Activated CD8-positive, alpha-beta T cell treated with anti-CD3 and anti-CD28 coated beads for 36 hours (primary cell): ENCODE results near the gene HOXB13. TPM values are rescaled to one million over a fixed set of nuclear protein-coding genes. Genes with fewer than 3 reads are reported as not detected.

Experiments used
- ATAC-seq: fragments of 200-7000 bp; cut with Tn5 transposase; one replicate; pipeline ENCODE4 v1.10.0; 2021; ENCODE audit warnings: mild to moderate bottlenecking, moderate library complexity
- CTCF ChIA-PET: fragments of 350-600 bp; sonication (Branson Sonifier 250); formaldehyde crosslinking; loops from one replicate; lab custom pipeline; 2021; ENCODE audit warnings: antibody characterized with exemption; lab: Charles Lee
- POLR2A ChIA-PET: fragments of 350-600 bp; sonication (Branson Sonifier 250); formaldehyde crosslinking; loops from one replicate; lab custom pipeline; 2021; ENCODE audit warnings: antibody characterized with exemption; lab: Charles Lee
- DNase-seq: peaks from one replicate; pipeline ENCODE4 v3.0.0-alpha.2; 2020
- H3K27ac Mint-ChIP-seq: one replicate; pipeline ENCODE4 v1.8.0; 2021; ENCODE audit warnings: mild to moderate bottlenecking, mixed read lengths
- H3K27me3 Mint-ChIP-seq: one replicate; pipeline ENCODE4 v1.8.0; 2021; ENCODE audit warnings: mixed read lengths
- H3K36me3 Mint-ChIP-seq: one replicate; pipeline ENCODE4 v1.8.0; 2021; ENCODE audit warnings: low read depth, mixed read lengths
- H3K4me1 Mint-ChIP-seq: one replicate; pipeline ENCODE4 v1.8.0; 2021; ENCODE audit warnings: low read depth, mixed read lengths
- H3K4me3 Mint-ChIP-seq: one replicate; pipeline ENCODE4 v1.8.0; 2021; ENCODE audit warnings: mild to moderate bottlenecking, moderate library complexity, mixed read lengths
- H3K9me3 Mint-ChIP-seq: one replicate; pipeline ENCODE4 v1.8.0; 2021; ENCODE audit warnings: mixed read lengths
- CTCF ChIP-seq: fragments of 200-600 bp; IDR thresholded peaks from one replicate; pipeline ENCODE4 v1.8.0; 2022; ENCODE audit warnings: antibody characterized with exemption, mild to moderate bottlenecking
- intact Hi-C: fragments of 100-400 bp; cut with micrococcal nuclease; formaldehyde crosslinking; loops from one replicate; pipeline ENCODE4 v1.10.0; 2022
- total RNA-seq, 2 experiments: library from RNA; stranded (reverse); gene quantifications; one replicate each; pipeline ENCODE4 v1.2.3, GENCODE V29; 2021

Gene HOXB13
- total RNA-seq, 2 experiments from 2014 or later: not detected

GRCh38 chr17:48749621-48750553, 21.3 kb upstream of the HOXB13 start:
- no peak for TF ChIP-seq CTCF
- no peak overlapping the region for H3K27ac Mint-ChIP-seq
- ATAC-seq (no peak), DNase-seq (no peak)
- ChIA-PET CTCF (interaction anchor here (1.1 to 3.1 kb wide), 9 partner anchors 17 to 129 kb away, joined by 4 to 32 read pairs (median 6); partner anchors contain the start of gene PRAC2), POLR2A (interaction anchor here (0.7 to 0.8 kb wide), 2 partner anchors 11 to 24 kb away, joined by 3 to 5 read pairs; no protein-coding TSS in a partner anchor)
- intact Hi-C loops: loop anchor here (5.0 kb wide), 1 partner anchor 33 kb away; no protein-coding TSS in a partner anchor
- no peaks in the 10 kb centered on the region for H3K36me3 Mint-ChIP-seq
- no peak overlapping the region for H3K4me3 Mint-ChIP-seq
- peaks cover 2% of the 10 kb centered on the region for H3K4me1 Mint-ChIP-seq
- peaks cover 85% of the 10 kb centered on the region for H3K27me3 Mint-ChIP-seq
- H3K9me3 Mint-ChIP-seq: no peaks in the 10 kb centered on the region

GRCh38 chr17:48748718-48749566, 20.4 kb upstream of the HOXB13 start:
- H3K9me3 Mint-ChIP-seq: no peaks in the 10 kb centered on the region
- H3K27ac Mint-ChIP-seq: no peak overlapping the region
- peaks cover 83% of the 10 kb centered on the region for H3K27me3 Mint-ChIP-seq
- H3K4me3 Mint-ChIP-seq: no peak overlapping the region
- H3K36me3 Mint-ChIP-seq: no peaks in the 10 kb centered on the region
- no peak for TF ChIP-seq CTCF
- ChIA-PET CTCF (interaction anchor here (1.3 to 2.5 kb wide), 5 partner anchors 11 to 130 kb away, joined by 3 to 8 read pairs (median 4); no protein-coding TSS in a partner anchor), POLR2A (interaction anchor here (0.8 to 1.1 kb wide), 2 partner anchors 23 kb away, joined by 3 to 5 read pairs; no protein-coding TSS in a partner anchor)
- intact Hi-C loops: no loop called here
- H3K4me1 Mint-ChIP-seq: peaks cover 2% of the 10 kb centered on the region
- DNase-seq (no peak), ATAC-seq (no peak)

GRCh38 chr17:48747445-48748363, 19.2 kb upstream of the HOXB13 start:
- no peaks in the 10 kb centered on the region for H3K4me1 Mint-ChIP-seq
- no peak for DNase-seq
- CTCF ChIA-PET: interaction anchor here (1.3 to 2.5 kb wide), 3 partner anchors 10 to 131 kb away, joined by 3 to 8 read pairs (median 4); no protein-coding TSS in a partner anchor
- no peak overlapping the region for H3K4me3 Mint-ChIP-seq
- H3K27me3 Mint-ChIP-seq: peaks cover 82% of the 10 kb centered on the region
- POLR2A ChIA-PET: interaction anchor here (0.7 to 1.1 kb wide), 3 partner anchors 19 to 24 kb away, joined by 3 read pairs; partner anchors contain the start of gene HOXB13
- intact Hi-C loops: no loop called here
- H3K9me3 Mint-ChIP-seq: no peaks in the 10 kb centered on the region
- no peak for TF ChIP-seq CTCF
- H3K27ac Mint-ChIP-seq: no peak overlapping the region
- no peak for ATAC-seq
- H3K36me3 Mint-ChIP-seq: no peaks in the 10 kb centered on the region

GRCh38 chr17:48746916-48747444, 18.4 kb upstream of the HOXB13 start:
- ChIA-PET POLR2A (interaction anchor here (0.7 to 0.8 kb wide), 2 partner anchors 18 to 23 kb away, joined by 3 read pairs; partner anchors contain the start of gene HOXB13), CTCF (interaction anchor here (1.4 to 1.7 kb wide), 2 partner anchors 68 to 111 kb away, joined by 7 to 12 read pairs; no protein-coding TSS in a partner anchor)
- no peak overlapping the region for H3K4me3 Mint-ChIP-seq
- intact Hi-C loops: no loop called here
- peaks cover 82% of the 10 kb centered on the region for H3K27me3 Mint-ChIP-seq
- no peak for TF ChIP-seq CTCF
- DNase-seq (no peak), ATAC-seq (no peak)
- no peak overlapping the region for H3K27ac Mint-ChIP-seq
- no peaks in the 10 kb centered on the region for H3K36me3 Mint-ChIP-seq
- no peaks in the 10 kb centered on the region for H3K4me1 Mint-ChIP-seq
- H3K9me3 Mint-ChIP-seq: no peaks in the 10 kb centered on the region
